ENCODE measurements around the gene TMEM91. TPM values are rescaled to one million over a fixed set of nuclear protein-coding genes. Genes with fewer than 3 reads are reported as not detected.

TMEM91 gene
- total RNA-seq, 1 donor from 2014 or later, result 9.2 TPM

DNA sequence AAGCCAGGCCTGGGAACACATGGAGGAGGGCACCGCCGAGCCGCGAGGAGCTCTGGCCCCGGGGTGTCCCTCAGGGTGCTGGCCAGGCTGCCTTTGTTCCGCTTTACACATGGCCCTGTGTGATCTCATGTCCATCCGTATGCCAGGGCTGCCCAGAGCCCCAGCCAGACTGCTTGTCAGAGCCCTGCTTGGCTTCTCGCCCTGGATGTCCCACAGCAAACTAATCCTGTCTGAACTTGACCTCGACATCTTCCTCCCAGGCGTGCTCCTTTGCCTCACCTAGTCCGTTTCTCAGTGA, 35.6 kb downstream of the TMEM91 start:
- no peaks in the 10 kb centered on the region for H3K9me3 Mint-ChIP-seq (ENCODE audit: unreplicated experiment)
- no peak overlapping the region for H3K27ac Mint-ChIP-seq (ENCODE audit: unreplicated experiment)
- peaks cover 5% of the 10 kb centered on the region for H3K4me1 Mint-ChIP-seq (ENCODE audit: unreplicated experiment)
- DNase-seq (ENCODE audit: extremely low spot score, unreplicated experiment), result no peak
- TF ChIP-seq, protein P1, sequence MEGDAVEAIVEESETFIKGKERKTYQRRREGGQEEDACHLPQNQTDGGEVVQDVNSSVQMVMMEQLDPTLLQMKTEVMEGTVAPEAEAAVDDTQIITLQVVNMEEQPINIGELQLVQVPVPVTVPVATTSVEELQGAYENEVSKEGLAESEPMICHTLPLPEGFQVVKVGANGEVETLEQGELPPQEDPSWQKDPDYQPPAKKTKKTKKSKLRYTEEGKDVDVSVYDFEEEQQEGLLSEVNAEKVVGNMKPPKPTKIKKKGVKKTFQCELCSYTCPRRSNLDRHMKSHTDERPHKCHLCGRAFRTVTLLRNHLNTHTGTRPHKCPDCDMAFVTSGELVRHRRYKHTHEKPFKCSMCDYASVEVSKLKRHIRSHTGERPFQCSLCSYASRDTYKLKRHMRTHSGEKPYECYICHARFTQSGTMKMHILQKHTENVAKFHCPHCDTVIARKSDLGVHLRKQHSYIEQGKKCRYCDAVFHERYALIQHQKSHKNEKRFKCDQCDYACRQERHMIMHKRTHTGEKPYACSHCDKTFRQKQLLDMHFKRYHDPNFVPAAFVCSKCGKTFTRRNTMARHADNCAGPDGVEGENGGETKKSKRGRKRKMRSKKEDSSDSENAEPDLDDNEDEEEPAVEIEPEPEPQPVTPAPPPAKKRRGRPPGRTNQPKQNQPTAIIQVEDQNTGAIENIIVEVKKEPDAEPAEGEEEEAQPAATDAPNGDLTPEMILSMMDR (IDR thresholded peaks at IDR 0.05), result no peak
- no peaks in the 10 kb centered on the region for H3K27me3 Mint-ChIP-seq (ENCODE audit: unreplicated experiment)
- peaks cover 7% of the 10 kb centered on the region for H3K36me3 Mint-ChIP-seq (ENCODE audit: unreplicated experiment)
- H3K4me3 Mint-ChIP-seq (ENCODE audit: unreplicated experiment), result no peak overlapping the region

DNA sequence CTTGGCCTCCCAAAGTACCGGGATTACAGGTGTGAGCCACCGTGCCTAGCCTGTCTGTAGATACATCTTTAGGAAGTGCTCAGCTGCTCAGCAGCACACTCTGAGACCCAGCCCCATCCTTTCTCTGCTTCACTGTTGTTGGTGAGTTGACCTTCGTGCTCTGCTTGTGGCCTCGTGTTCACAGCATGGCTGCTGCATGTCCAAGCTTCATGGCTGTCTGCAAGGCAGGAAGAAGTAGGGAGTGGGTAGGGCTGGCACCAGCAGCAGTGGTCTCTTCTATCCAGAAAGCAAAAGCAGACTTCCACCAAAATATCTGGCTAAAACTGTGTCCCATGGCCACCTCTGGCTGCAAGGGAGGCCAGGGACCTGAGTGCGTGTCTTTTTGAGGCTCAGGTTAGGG, 36.6 kb downstream of the TMEM91 start:
- H3K36me3 Mint-ChIP-seq (ENCODE audit: unreplicated experiment), result peaks cover 9% of the 10 kb centered on the region
- no peaks in the 10 kb centered on the region for H3K9me3 Mint-ChIP-seq (ENCODE audit: unreplicated experiment)
- H3K4me1 Mint-ChIP-seq (ENCODE audit: unreplicated experiment), result peaks cover 5% of the 10 kb centered on the region
- H3K27me3 Mint-ChIP-seq (ENCODE audit: unreplicated experiment), result no peaks in the 10 kb centered on the region
- TF ChIP-seq, protein P1 (IDR thresholded peaks at IDR 0.05), result no peak
- H3K4me3 Mint-ChIP-seq (ENCODE audit: unreplicated experiment), result no peak overlapping the region
- no peak for DNase-seq (ENCODE audit: extremely low spot score, unreplicated experiment)
- no peak overlapping the region for H3K27ac Mint-ChIP-seq (ENCODE audit: unreplicated experiment)

DNA sequence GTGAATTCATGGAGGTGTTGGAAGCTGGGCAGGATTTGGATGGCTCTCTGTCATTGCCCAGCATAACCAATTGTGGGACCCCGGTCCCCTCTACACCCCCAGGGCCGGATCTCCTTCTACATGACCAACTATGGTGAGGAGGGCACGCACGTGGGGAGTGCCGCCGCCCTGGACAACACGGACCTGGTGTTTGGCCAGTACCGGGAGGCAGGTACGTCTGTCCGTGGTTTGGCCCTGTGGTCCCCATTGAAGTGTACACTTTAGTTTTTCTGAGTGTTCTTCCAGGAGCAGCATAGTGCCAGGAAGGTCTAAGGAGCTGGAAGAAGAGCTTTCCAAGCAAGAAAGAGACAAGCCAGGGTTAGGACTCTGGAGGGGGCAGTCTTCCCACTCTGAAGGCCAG, 37.6 kb downstream of the TMEM91 start:
- Mint-ChIP-seq H3K36me3 (ENCODE audit: unreplicated experiment) (peaks cover 12% of the 10 kb centered on the region), H3K9me3 (ENCODE audit: unreplicated experiment) (no peaks in the 10 kb centered on the region), H3K27me3 (ENCODE audit: unreplicated experiment) (no peaks in the 10 kb centered on the region), H3K4me1 (ENCODE audit: unreplicated experiment) (peaks cover 5% of the 10 kb centered on the region), H3K27ac (ENCODE audit: unreplicated experiment) (no peak overlapping the region), H3K4me3 (ENCODE audit: unreplicated experiment) (no peak overlapping the region)
- no peak for DNase-seq (ENCODE audit: extremely low spot score, unreplicated experiment)
- TF ChIP-seq, protein P1 (IDR thresholded peaks at IDR 0.05), result no peak

DNA sequence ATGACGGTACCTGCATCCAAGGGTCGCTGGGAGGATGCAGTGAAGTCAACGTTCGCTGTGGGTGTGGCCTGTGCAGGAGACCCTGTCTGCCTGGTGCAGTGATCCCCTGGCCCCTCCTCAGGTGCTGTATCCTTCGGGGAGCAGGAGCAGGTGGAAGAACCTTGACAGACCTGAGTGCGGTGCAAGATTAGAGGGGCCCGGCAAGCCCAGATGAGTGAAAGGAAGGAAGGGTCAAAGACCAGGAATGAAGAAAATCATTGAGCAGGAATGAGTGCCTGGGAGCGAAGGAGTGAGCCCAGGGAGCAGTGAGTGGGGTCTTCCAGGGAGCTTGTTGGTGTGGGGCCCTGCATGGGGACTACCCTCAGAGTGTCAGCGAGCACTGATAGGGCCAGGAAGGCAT, 38.1 kb downstream of the TMEM91 start:
- no peaks in the 10 kb centered on the region for H3K9me3 Mint-ChIP-seq (ENCODE audit: unreplicated experiment)
- no peak overlapping the region for H3K4me3 Mint-ChIP-seq (ENCODE audit: unreplicated experiment)
- DNase-seq (ENCODE audit: extremely low spot score, unreplicated experiment), result no peak
- TF ChIP-seq, protein P1 (IDR thresholded peaks at IDR 0.05), result no peak
- H3K27me3 Mint-ChIP-seq (ENCODE audit: unreplicated experiment), result no peaks in the 10 kb centered on the region
- H3K4me1 Mint-ChIP-seq (ENCODE audit: unreplicated experiment), result peaks cover under 1% of the 10 kb centered on the region
- no peak overlapping the region for H3K27ac Mint-ChIP-seq (ENCODE audit: unreplicated experiment)
- H3K36me3 Mint-ChIP-seq (ENCODE audit: unreplicated experiment), result peaks cover 16% of the 10 kb centered on the region

DNA sequence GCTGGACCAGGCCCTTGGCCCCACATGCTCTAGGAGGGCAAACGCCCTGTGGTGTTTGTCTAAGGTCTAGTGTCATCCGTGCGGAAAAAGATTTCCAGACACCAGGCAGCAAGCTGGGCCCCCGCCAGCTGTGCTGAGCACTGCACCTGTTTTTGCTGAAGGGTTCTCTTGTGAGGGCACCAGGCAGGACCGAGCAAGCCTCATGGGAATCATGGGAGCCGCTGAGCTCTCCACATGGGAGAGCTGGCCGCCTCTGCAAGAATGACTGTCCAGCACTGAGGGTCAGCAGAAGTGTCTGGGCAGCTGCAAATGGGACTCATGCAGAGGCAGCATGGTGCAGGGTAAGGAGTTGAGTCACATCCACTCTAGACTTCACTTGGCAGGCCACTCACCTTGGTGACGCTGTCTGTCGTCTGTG, 38.8 kb downstream of the TMEM91 start:
- DNase-seq (ENCODE audit: extremely low spot score, unreplicated experiment), result no peak
- TF ChIP-seq, protein P1 (IDR thresholded peaks at IDR 0.05), result no peak
- Mint-ChIP-seq H3K9me3 (ENCODE audit: unreplicated experiment) (no peaks in the 10 kb centered on the region), H3K27me3 (ENCODE audit: unreplicated experiment) (no peaks in the 10 kb centered on the region), H3K4me3 (ENCODE audit: unreplicated experiment) (no peak overlapping the region), H3K36me3 (ENCODE audit: unreplicated experiment) (peaks cover 16% of the 10 kb centered on the region), H3K27ac (ENCODE audit: unreplicated experiment) (no peak overlapping the region), H3K4me1 (ENCODE audit: unreplicated experiment) (no peaks in the 10 kb centered on the region)
